Panc1 (cell line): ENCODE measurements around the gene PPP1R14C. TPM values are rescaled to one million over a fixed set of nuclear protein-coding genes. Genes with fewer than 3 reads are reported as not detected.

Experiments used
- ATAC-seq: fragments of 200-7000 bp; cut with Tn5 transposase; 2 replicates; pipeline ENCODE4 v1.9.1; 2020; ENCODE audit warnings: mild to moderate bottlenecking, moderate library complexity
- BruUV-seq: library from RNA; stranded (reverse); fragments of 400-500 nt; replicated peaks from 2 replicates; lab custom pipeline; 2021; lab: Mats Ljungman, UMichigan
- CTCF ChIA-PET: fragments of 300-600 bp; sonication (Branson Sonifier 250); formaldehyde crosslinking; loops from one replicate; lab custom pipeline; 2022; ENCODE audit warnings: antibody characterized with exemption; lab: Charles Lee
- POLR2A ChIA-PET: fragments of 300-600 bp; sonication (Branson Sonifier 250); formaldehyde crosslinking; loops from one replicate; lab custom pipeline; 2022; ENCODE audit warnings: antibody characterized with exemption; lab: Charles Lee
- DNase-seq: peaks from one replicate; pipeline ENCODE4 v3.0.0-alpha.2; 2010; ENCODE audit warnings: low read depth, low spot score
- H3K27ac ChIP-seq: 2 replicates; pipeline ENCODE4 v1.5.1; 2011; ENCODE audit warnings: mild to moderate bottlenecking, low read length, inconsistent platforms
- H3K27me3 ChIP-seq: fragments of 200-500 bp; sonication (Bioruptor generic); 2 replicates; pipeline ENCODE4 v1.6.0; 2014; ENCODE audit warnings: low read length, inconsistent platforms; ENCODE audit not compliant: control insufficient read depth, insufficient read depth
- H3K36me3 ChIP-seq: fragments of 200-500 bp; sonication (Bioruptor generic); 2 replicates; pipeline ENCODE4 v1.5.1; 2014; ENCODE audit warnings: inconsistent platforms, mild to moderate bottlenecking, low read length, moderate library complexity; ENCODE audit not compliant: control insufficient read depth, insufficient read depth
- H3K4me1 ChIP-seq: 2 replicates; pipeline ENCODE4 v1.5.1; 2011; ENCODE audit warnings: inconsistent platforms, mild to moderate bottlenecking, low read length, moderate library complexity; ENCODE audit not compliant: control insufficient read depth, insufficient read depth
- H3K4me3 ChIP-seq, 2 experiments: 2 replicates each; pipeline ENCODE4 v1.5.1; 2011 to 2012; ENCODE audit warnings: low read depth in 2 of 2, low read length in 2 of 2, mild to moderate bottlenecking in 2 of 2, inconsistent platforms in 1 of 2, moderate library complexity in 1 of 2
- H3K9me3 ChIP-seq: fragments of 200-500 bp; sonication (Bioruptor generic); 2 replicates; pipeline ENCODE4 v1.5.1; 2014; ENCODE audit warnings: low read depth, mild to moderate bottlenecking, inconsistent platforms, low read length, moderate library complexity; ENCODE audit not compliant: control insufficient read depth, insufficient read depth
- POLR2AphosphoS5 ChIP-seq: IDR thresholded peaks from 2 replicates; pipeline ENCODE4 v1.6.1; 2012; ENCODE audit warnings: mild to moderate bottlenecking, low read depth, low read length, moderate library complexity
- SIN3A ChIP-seq: IDR thresholded peaks from 2 replicates; pipeline ENCODE4 v1.6.1; 2012; ENCODE audit warnings: low read depth, mild to moderate bottlenecking, low read length, moderate library complexity, borderline replicate concordance; ENCODE audit not compliant: insufficient read depth
- TCF7L2 ChIP-seq: IDR thresholded peaks from 2 replicates; pipeline ENCODE4 v1.6.1; 2011; ENCODE audit warnings: mild to moderate bottlenecking, low read depth, low read length, inconsistent platforms
- in situ Hi-C: cut with HindIII; loops from 2 replicates; pipeline ENCODE4 v1.10.0; 2016; ENCODE audit warnings: low sequenced_read_pairs, low pct_unique_long_range_greater_than_20kb
- intact Hi-C: fragments of 100-400 bp; cut with micrococcal nuclease; formaldehyde crosslinking; loops from one replicate; pipeline ENCODE4 v1.10.0; 2022; ENCODE audit not compliant: unreplicated experiment
- total RNA-seq: library from RNA; stranded (reverse); gene quantifications from one replicate; pipeline ENCODE4 v1.2.1, GENCODE V29; 2021; ENCODE audit not compliant: unreplicated experiment
- TF ChIP-seq, protein P1 (sequence below), 2 experiments: IDR thresholded peaks; 2 replicates each; pipeline ENCODE4 v1.6.1; 2011 to 2012; ENCODE audit warnings: low read depth in 2 of 2, control low read depth in 1 of 2, low read length in 1 of 2, mild to moderate bottlenecking in 1 of 2, moderate library complexity in 1 of 2; ENCODE audit not compliant: insufficient read depth in 1 of 2
- TF ChIP-seq, protein P2 (sequence below): fragments of 450-650 bp; IDR thresholded peaks from 2 replicates; pipeline ENCODE4 v1.5.1; 2017; ENCODE audit warnings: mild to moderate bottlenecking

The PPP1R14C gene
- total RNA-seq, 1 experiment from 2014 or later = not detected

- H3K4me1 ChIP-seq = no peaks in the 10 kb centered on the region
- no peaks in the 10 kb centered on the region for H3K9me3 ChIP-seq
- in situ Hi-C loops (no loop called here), intact Hi-C loops (no loop called here)
- TF ChIP-seq POLR2AphosphoS5 (no peak), TCF7L2 (no peak), SIN3A (no peak)
- TF ChIP-seq, protein P1, sequence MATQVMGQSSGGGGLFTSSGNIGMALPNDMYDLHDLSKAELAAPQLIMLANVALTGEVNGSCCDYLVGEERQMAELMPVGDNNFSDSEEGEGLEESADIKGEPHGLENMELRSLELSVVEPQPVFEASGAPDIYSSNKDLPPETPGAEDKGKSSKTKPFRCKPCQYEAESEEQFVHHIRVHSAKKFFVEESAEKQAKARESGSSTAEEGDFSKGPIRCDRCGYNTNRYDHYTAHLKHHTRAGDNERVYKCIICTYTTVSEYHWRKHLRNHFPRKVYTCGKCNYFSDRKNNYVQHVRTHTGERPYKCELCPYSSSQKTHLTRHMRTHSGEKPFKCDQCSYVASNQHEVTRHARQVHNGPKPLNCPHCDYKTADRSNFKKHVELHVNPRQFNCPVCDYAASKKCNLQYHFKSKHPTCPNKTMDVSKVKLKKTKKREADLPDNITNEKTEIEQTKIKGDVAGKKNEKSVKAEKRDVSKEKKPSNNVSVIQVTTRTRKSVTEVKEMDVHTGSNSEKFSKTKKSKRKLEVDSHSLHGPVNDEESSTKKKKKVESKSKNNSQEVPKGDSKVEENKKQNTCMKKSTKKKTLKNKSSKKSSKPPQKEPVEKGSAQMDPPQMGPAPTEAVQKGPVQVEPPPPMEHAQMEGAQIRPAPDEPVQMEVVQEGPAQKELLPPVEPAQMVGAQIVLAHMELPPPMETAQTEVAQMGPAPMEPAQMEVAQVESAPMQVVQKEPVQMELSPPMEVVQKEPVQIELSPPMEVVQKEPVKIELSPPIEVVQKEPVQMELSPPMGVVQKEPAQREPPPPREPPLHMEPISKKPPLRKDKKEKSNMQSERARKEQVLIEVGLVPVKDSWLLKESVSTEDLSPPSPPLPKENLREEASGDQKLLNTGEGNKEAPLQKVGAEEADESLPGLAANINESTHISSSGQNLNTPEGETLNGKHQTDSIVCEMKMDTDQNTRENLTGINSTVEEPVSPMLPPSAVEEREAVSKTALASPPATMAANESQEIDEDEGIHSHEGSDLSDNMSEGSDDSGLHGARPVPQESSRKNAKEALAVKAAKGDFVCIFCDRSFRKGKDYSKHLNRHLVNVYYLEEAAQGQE (IDR thresholded peaks at IDR 0.05; ENCODE audit: insufficient read depth in 1 of 2, low read depth in 2 of 2, low read length in 1 of 2) = no peak
- TF ChIP-seq, protein P2, sequence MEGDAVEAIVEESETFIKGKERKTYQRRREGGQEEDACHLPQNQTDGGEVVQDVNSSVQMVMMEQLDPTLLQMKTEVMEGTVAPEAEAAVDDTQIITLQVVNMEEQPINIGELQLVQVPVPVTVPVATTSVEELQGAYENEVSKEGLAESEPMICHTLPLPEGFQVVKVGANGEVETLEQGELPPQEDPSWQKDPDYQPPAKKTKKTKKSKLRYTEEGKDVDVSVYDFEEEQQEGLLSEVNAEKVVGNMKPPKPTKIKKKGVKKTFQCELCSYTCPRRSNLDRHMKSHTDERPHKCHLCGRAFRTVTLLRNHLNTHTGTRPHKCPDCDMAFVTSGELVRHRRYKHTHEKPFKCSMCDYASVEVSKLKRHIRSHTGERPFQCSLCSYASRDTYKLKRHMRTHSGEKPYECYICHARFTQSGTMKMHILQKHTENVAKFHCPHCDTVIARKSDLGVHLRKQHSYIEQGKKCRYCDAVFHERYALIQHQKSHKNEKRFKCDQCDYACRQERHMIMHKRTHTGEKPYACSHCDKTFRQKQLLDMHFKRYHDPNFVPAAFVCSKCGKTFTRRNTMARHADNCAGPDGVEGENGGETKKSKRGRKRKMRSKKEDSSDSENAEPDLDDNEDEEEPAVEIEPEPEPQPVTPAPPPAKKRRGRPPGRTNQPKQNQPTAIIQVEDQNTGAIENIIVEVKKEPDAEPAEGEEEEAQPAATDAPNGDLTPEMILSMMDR = no peak
- H3K4me3 ChIP-seq = no peak overlapping the region
- H3K27me3 ChIP-seq = peaks cover 4% of the 10 kb centered on the region
- BruUV-seq = no TSS peak
- no peaks in the 10 kb centered on the region for H3K36me3 ChIP-seq
- POLR2A ChIA-PET = no interaction called here
- CTCF ChIA-PET = interaction anchor here (0.5 kb wide), 1 partner anchor 209 kb away, joined by 4 read pairs; no protein-coding TSS in a partner anchor
- ATAC-seq (no peak), DNase-seq (no peak)
- no peak overlapping the region for H3K27ac ChIP-seq
Observed at GRCh38 chr6:150279533-150279932, 136.7 kb downstream of the PPP1R14C start.

GRCh38 chr6:150280703-150281102 lies 137.9 kb downstream of the PPP1R14C start:
- Histone ChIP-seq H3K27me3 (peaks cover 4% of the 10 kb centered on the region), H3K36me3 (no peaks in the 10 kb centered on the region), H3K27ac (no peak overlapping the region), H3K4me3 (no peak overlapping the region), H3K4me1 (no peaks in the 10 kb centered on the region), H3K9me3 (no peaks in the 10 kb centered on the region)
- ChIA-PET POLR2A (no interaction called here), CTCF (no interaction called here)
- intact Hi-C loops = no loop called here
- TF ChIP-seq, protein P2 = no peak
- TF ChIP-seq SIN3A = no peak
- TF ChIP-seq, protein P1 (IDR thresholded peaks at IDR 0.05; ENCODE audit: insufficient read depth in 1 of 2, low read depth in 2 of 2, low read length in 1 of 2) = no peak
- TF ChIP-seq POLR2AphosphoS5 = no peak
- TF ChIP-seq TCF7L2 = no peak
- DNase-seq (no peak), ATAC-seq (no peak)
- in situ Hi-C loops = no loop called here
- no TSS peak for BruUV-seq
